ENCODE measurements around the gene FBL. TPM values are rescaled to one million over a fixed set of nuclear protein-coding genes. Genes with fewer than 3 reads are reported as not detected.
A peak's percentile ranks its signal among the peaks of the same experiment; 100 is the strongest.
"Not testable (repeated sequence)": the region's sequence is repeated elsewhere in the genome, so short reads cannot be mapped to it uniquely, and the experiment has no call there.

Gene FBL
- total and polyA plus RNA-seq, 2 experiments from 2014 or later: 59.3 to 63.9 TPM

DNA sequence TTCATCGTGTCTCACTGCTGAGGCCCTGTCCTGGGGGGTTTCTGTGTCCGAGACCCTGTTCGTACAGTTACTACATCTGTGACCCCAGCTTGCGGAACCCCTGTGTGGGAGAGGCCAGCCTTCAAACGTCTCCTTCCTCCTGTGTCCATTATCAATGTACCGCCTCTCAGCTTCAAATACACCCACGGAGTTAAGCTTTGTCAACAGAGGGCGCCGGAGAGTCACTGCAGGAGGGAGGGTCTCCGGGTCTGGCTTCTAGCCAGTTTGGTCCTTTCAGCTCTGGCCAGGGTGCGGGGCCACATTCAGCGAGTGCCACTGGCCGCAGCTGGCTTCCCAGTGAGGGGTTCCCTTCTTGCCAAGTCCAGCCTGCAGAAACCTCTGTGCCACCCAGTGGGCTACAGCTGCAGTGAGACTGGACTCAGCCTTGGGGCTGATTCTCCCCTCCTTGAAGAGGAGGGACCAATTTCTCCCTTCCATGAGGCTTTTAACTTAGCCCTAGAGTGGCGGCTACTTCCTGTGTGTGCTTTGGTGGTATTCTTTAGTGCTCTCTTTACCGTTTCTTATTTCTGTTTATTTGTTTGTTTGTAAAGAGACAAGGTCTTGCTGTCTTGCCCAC is 35.4 kb upstream of the FBL start:
- H3K4me2 ChIP-seq (ENCODE audit: unreplicated experiment); H3K9me2 ChIP-seq (ENCODE audit: insufficient read depth); H4K20me1 ChIP-seq (ENCODE audit: insufficient read depth); H3K36me3 ChIP-seq (ENCODE audit: low read depth); H3K9ac ChIP-seq; H3F3A ChIP-seq (ENCODE audit: insufficient read depth); H2AFZ ChIP-seq; H3K9me3 ChIP-seq (ENCODE audit: low read depth); H3K79me2 ChIP-seq (ENCODE audit: insufficient read depth); H3K4me1 ChIP-seq (ENCODE audit: insufficient read depth); H3K27ac ChIP-seq; H3K4me3 ChIP-seq; in situ Hi-C loops (cut with MboI); H3K27me3 ChIP-seq (replicated peaks; ENCODE audit: insufficient read depth): not testable (repeated sequence)
- 9 to 11% methylated on average over 14 to 15 of the region's 15 CpGs for WGBS, 2 experiments (ENCODE audit: low coverage in 1 of 2, low lambda C conversion rate in 2 of 2, missing lambda C conversion rate in 2 of 2)
- peak; percentile 37 for DNase-seq

DNA sequence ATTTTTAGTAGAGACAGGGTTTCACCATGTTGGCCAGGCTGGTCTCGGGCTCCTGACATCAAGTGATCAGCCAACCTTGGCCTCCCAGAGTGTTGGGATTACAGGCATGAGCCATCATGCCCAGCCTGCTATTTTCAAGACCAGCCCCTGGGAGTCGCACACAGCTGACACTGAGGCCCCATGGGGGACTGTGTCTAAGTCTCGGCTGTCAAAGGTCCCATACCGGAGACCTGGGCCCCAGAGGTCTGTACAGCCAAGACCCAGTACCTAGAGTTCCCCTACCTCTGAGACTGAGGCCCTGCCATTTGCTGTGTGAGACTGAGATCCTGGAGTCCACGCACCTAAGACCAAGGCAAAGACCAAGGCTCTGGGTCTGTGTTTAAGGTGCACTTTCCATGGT is 34.1 kb upstream of the FBL start:
- H3K9me3 ChIP-seq (ENCODE audit: low read depth); H3K4me1 ChIP-seq (ENCODE audit: insufficient read depth); H3K4me3 ChIP-seq; H2AFZ ChIP-seq; H3F3A ChIP-seq (ENCODE audit: insufficient read depth); H3K79me2 ChIP-seq (ENCODE audit: insufficient read depth); H3K27ac ChIP-seq; DNase-seq; in situ Hi-C loops (cut with MboI); H4K20me1 ChIP-seq (ENCODE audit: insufficient read depth); H3K9me2 ChIP-seq (ENCODE audit: insufficient read depth); H3K4me2 ChIP-seq (ENCODE audit: unreplicated experiment); H3K9ac ChIP-seq; H3K27me3 ChIP-seq (replicated peaks; ENCODE audit: insufficient read depth); H3K36me3 ChIP-seq (ENCODE audit: low read depth): not testable (repeated sequence)
- 47 to 60% methylated on average over 4 to 5 of the region's 5 CpGs for WGBS, 2 experiments (ENCODE audit: low coverage in 1 of 2, low lambda C conversion rate in 2 of 2, missing lambda C conversion rate in 2 of 2)

DNA sequence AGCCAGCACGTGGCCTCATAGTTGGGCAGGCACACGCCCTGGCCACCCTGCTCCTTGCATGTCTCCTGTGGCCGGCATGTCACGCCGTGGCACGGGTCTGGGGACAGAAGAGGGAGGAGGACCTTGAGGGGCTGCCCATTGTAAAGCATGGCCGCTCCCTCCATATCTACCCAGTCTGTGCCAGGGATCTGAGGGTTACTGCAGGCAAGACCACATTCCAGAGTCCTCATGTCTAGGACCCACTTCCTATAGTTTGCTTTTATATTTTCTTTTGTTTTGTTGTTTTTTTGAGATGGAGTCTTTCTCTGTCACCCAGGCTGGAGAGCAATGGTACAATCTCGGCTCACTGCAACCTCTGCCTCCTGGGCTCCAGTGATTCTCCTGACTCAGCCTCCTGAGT is 33.6 kb upstream of the FBL start:
- H3K9ac ChIP-seq; H3K9me2 ChIP-seq (ENCODE audit: insufficient read depth); H3K27ac ChIP-seq; H3K27me3 ChIP-seq (replicated peaks; ENCODE audit: insufficient read depth); H4K20me1 ChIP-seq (ENCODE audit: insufficient read depth); H3K4me3 ChIP-seq; H3K4me1 ChIP-seq (ENCODE audit: insufficient read depth); DNase-seq; H3K4me2 ChIP-seq (ENCODE audit: unreplicated experiment); in situ Hi-C loops (cut with MboI); H3F3A ChIP-seq (ENCODE audit: insufficient read depth); H3K36me3 ChIP-seq (ENCODE audit: low read depth); H3K79me2 ChIP-seq (ENCODE audit: insufficient read depth); H2AFZ ChIP-seq; H3K9me3 ChIP-seq (ENCODE audit: low read depth): not testable (repeated sequence)
- 72 to 80% methylated on average over 2 to 6 of the region's 8 CpGs for WGBS, 2 experiments (ENCODE audit: low coverage in 1 of 2, low lambda C conversion rate in 2 of 2, missing lambda C conversion rate in 2 of 2)

DNA sequence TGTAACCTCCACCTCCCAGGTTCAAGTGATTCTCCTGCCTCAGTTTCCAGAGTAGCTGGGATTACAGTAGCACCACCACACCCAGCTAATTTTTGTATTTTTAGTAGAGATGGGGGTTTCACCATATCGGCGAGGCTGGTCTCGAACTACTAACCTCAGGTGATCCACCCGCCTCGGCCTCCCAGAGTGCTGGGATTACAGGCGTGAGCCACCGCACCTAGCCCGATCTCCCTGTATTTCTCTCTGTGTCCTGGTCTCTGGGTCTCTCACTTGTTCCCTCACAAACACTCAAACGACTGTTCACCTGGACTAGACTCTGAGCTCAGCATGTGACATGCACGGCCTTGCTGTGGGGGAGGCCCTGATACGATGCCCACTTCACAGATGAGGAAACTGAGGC is 32.7 kb upstream of the FBL start:
- DNase-seq; H3K79me2 ChIP-seq (ENCODE audit: insufficient read depth); H3F3A ChIP-seq (ENCODE audit: insufficient read depth); H3K9me2 ChIP-seq (ENCODE audit: insufficient read depth); H3K9ac ChIP-seq; H4K20me1 ChIP-seq (ENCODE audit: insufficient read depth); H3K4me2 ChIP-seq (ENCODE audit: unreplicated experiment); H3K27me3 ChIP-seq (replicated peaks; ENCODE audit: insufficient read depth); H3K4me1 ChIP-seq (ENCODE audit: insufficient read depth); H3K4me3 ChIP-seq; H3K36me3 ChIP-seq (ENCODE audit: low read depth); H3K27ac ChIP-seq; in situ Hi-C loops (cut with MboI); H3K9me3 ChIP-seq (ENCODE audit: low read depth); H2AFZ ChIP-seq: not testable (repeated sequence)
- 55 to 59% methylated on average over 11 of the region's 11 CpGs for WGBS, 2 experiments (ENCODE audit: low coverage in 1 of 2, low lambda C conversion rate in 2 of 2, missing lambda C conversion rate in 2 of 2)

DNA sequence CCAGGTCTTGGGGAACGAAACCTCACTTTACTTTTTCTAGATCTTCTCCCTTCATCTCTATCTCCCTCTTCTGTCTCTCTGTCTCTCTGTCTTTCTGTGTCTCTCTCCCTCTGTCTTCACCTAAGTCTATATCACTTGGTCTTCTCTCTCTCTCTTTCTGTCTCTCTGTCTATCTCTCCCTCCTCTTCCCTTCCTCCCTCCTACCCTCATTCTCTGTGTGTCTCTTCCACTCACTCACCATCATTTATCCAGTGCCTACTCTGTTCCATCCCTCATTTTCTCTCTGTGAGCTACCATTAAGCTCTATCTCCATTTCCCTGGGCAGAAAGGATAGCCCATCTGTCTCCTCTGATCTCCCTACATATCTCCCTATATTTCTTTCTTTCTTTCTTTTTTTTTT is 32.2 kb upstream of the FBL start:
- no peak overlapping the region for H3K4me2 ChIP-seq (ENCODE audit: unreplicated experiment)
- TF ChIP-seq EZH2 (IDR thresholded peaks at IDR 0.05; ENCODE audit: insufficient read depth, poor library complexity, severe bottlenecking) (no peak), EZH2phosphoT487 (IDR thresholded peaks at IDR 0.05; ENCODE audit: insufficient read depth, low read depth) (no peak)
- H3K27me3 ChIP-seq (replicated peaks; ENCODE audit: insufficient read depth): no peaks in the 10 kb centered on the region; the same call in 1 of the 2 replicates
- H3K9me3 ChIP-seq (ENCODE audit: low read depth): no peaks in the 10 kb centered on the region
- H4K20me1 ChIP-seq (ENCODE audit: insufficient read depth): no peaks in the 10 kb centered on the region
- no peak overlapping the region for H3K4me3 ChIP-seq
- no peaks in the 10 kb centered on the region for H3K9me2 ChIP-seq (ENCODE audit: insufficient read depth)
- no peak overlapping the region for H3K9ac ChIP-seq
- no peaks in the 10 kb centered on the region for H3K36me3 ChIP-seq (ENCODE audit: low read depth)
- DNase-seq: no peak
- H3F3A ChIP-seq (ENCODE audit: insufficient read depth): no peaks in the 10 kb centered on the region
- in situ Hi-C loops (cut with MboI): no loop called here
- H2AFZ ChIP-seq: no peak overlapping the region
- H3K79me2 ChIP-seq (ENCODE audit: insufficient read depth): no peaks in the 10 kb centered on the region
- H3K4me1 ChIP-seq (ENCODE audit: insufficient read depth): no peaks in the 10 kb centered on the region
- no peak overlapping the region for H3K27ac ChIP-seq
- WGBS, 2 experiments (ENCODE audit: low coverage in 1 of 2, low lambda C conversion rate in 2 of 2, missing lambda C conversion rate in 2 of 2): 22 to 25% methylated on average over 1 of the region's 1 CpG

DNA sequence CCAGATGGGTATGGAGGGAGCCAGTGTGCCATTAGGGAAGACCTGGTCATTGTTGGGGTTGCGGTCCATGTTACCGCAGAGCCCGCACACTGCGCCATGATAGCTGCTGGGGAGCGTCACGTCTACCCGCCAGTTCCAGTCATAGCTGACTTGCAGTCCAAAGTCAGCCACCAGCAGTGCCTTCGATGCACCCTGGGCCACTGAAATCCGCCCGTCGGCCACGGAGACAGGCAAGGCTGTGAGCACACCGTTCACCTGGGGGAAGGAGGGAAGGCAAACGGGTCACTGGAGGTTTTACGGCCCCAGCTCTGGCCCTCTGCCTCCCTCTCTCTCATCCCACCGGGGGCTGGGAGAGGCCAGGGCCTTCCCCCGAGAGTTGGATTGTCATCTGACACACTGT is 31.8 kb upstream of the FBL start:
- H3K27me3 ChIP-seq (replicated peaks; ENCODE audit: insufficient read depth); H3K9ac ChIP-seq; H3K36me3 ChIP-seq (ENCODE audit: low read depth); H2AFZ ChIP-seq; in situ Hi-C loops (cut with MboI); H4K20me1 ChIP-seq (ENCODE audit: insufficient read depth); H3K4me1 ChIP-seq (ENCODE audit: insufficient read depth); H3K4me2 ChIP-seq (ENCODE audit: unreplicated experiment); H3F3A ChIP-seq (ENCODE audit: insufficient read depth); H3K9me2 ChIP-seq (ENCODE audit: insufficient read depth); H3K27ac ChIP-seq; H3K4me3 ChIP-seq; H3K79me2 ChIP-seq (ENCODE audit: insufficient read depth); DNase-seq; H3K9me3 ChIP-seq (ENCODE audit: low read depth): not testable (repeated sequence)
- WGBS, 2 experiments (ENCODE audit: low coverage in 1 of 2, low lambda C conversion rate in 2 of 2, missing lambda C conversion rate in 2 of 2): 74 to 79% methylated on average over 16 to 17 of the region's 17 CpGs

DNA sequence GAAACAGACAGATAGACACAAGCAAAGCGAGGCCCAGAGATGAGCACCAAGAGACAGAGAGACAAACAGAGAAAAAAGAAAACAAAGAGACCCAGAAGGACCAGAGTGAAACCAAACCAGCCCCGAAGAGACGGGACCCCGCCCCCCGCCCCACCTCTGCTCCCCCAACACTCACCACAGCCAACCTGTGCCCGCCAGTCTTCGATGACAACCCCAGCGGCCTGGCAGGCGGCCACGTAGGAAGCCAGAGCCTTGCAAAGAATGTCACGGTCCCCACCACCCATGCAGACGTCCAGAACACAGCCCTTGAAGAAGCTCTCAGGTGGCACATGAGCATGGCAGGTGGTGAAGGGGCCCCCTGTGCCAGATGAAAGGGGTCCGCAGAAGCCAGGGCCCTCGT is 31.3 kb upstream of the FBL start:
- H3K36me3 ChIP-seq (ENCODE audit: low read depth); H3K9ac ChIP-seq; H3K9me2 ChIP-seq (ENCODE audit: insufficient read depth); H3F3A ChIP-seq (ENCODE audit: insufficient read depth); DNase-seq; H3K4me3 ChIP-seq; in situ Hi-C loops (cut with MboI); H3K9me3 ChIP-seq (ENCODE audit: low read depth); H3K79me2 ChIP-seq (ENCODE audit: insufficient read depth); H3K27ac ChIP-seq; H3K27me3 ChIP-seq (replicated peaks; ENCODE audit: insufficient read depth); H4K20me1 ChIP-seq (ENCODE audit: insufficient read depth); H3K4me2 ChIP-seq (ENCODE audit: unreplicated experiment); H3K4me1 ChIP-seq (ENCODE audit: insufficient read depth); H2AFZ ChIP-seq: not testable (repeated sequence)
- 37 to 67% methylated on average over 8 to 10 of the region's 14 CpGs for WGBS, 2 experiments (ENCODE audit: low coverage in 1 of 2, low lambda C conversion rate in 2 of 2, missing lambda C conversion rate in 2 of 2)

Data from GM23248 (cell line).